Endothelial cell of umbilical vein (primary cell): Measurements from ENCODE around the gene ZZZ3.

Source experiments
- CTCF ChIP-seq, 2 donors: IDR thresholded peaks; 1 replicate in 1 of 2; 2 replicates in 1 of 2; pipeline ENCODE4 v1.5.1; 2011; ENCODE audit warnings: low read length in 2 of 2, mild to moderate bottlenecking in 2 of 2, moderate library complexity in 2 of 2, control low read depth in 1 of 2, inconsistent platforms in 1 of 2, low read depth in 1 of 2; ENCODE audit not compliant: insufficient read depth in 1 of 2; ENCODE audit errors: extremely low read depth in 1 of 2
- EZH2 ChIP-seq: IDR thresholded peaks from 2 replicates; pipeline ENCODE4 v1.6.1; 2012; ENCODE audit warnings: borderline replicate concordance, low read depth, mild to moderate bottlenecking, moderate library complexity, low read length, inconsistent platforms; ENCODE audit not compliant: severe bottlenecking
- FOS ChIP-seq: IDR thresholded peaks from 2 replicates; pipeline ENCODE4 v1.6.1; 2011; ENCODE audit warnings: mild to moderate bottlenecking, low read length, moderate library complexity, borderline replicate concordance; ENCODE audit not compliant: insufficient read depth
- GATA2 ChIP-seq: IDR thresholded peaks from 2 replicates; pipeline ENCODE4 v1.7.0; 2011; ENCODE audit warnings: low read depth, mild to moderate bottlenecking, moderate library complexity, mixed read lengths, low read length; ENCODE audit not compliant: insufficient read length, insufficient read depth
- JUN ChIP-seq: IDR thresholded peaks from 2 replicates; pipeline ENCODE4 v1.6.1; 2011; ENCODE audit warnings: borderline replicate concordance, low read depth; ENCODE audit not compliant: insufficient read length, insufficient read depth
- MYC ChIP-seq: IDR thresholded peaks from one replicate; pipeline ENCODE4 v1.6.1; 2011; ENCODE audit warnings: mild to moderate bottlenecking, low read depth, low read length
- POLR2A ChIP-seq: IDR thresholded peaks from 2 replicates; pipeline ENCODE4 v1.6.1; 2012; ENCODE audit warnings: low read depth, mild to moderate bottlenecking, control low read depth, low read length
- POLR2AphosphoS5 ChIP-seq: IDR thresholded peaks from 2 replicates; pipeline ENCODE4 v1.6.1; 2012; ENCODE audit warnings: low read depth, mild to moderate bottlenecking, control low read depth, low read length, moderate library complexity; ENCODE audit not compliant: insufficient read depth
- TF ChIP-seq, protein P1 (sequence below): IDR thresholded peaks from 2 replicates; pipeline ENCODE4 v1.6.1; 2011; ENCODE audit not compliant: insufficient read depth, insufficient read length

DNA sequence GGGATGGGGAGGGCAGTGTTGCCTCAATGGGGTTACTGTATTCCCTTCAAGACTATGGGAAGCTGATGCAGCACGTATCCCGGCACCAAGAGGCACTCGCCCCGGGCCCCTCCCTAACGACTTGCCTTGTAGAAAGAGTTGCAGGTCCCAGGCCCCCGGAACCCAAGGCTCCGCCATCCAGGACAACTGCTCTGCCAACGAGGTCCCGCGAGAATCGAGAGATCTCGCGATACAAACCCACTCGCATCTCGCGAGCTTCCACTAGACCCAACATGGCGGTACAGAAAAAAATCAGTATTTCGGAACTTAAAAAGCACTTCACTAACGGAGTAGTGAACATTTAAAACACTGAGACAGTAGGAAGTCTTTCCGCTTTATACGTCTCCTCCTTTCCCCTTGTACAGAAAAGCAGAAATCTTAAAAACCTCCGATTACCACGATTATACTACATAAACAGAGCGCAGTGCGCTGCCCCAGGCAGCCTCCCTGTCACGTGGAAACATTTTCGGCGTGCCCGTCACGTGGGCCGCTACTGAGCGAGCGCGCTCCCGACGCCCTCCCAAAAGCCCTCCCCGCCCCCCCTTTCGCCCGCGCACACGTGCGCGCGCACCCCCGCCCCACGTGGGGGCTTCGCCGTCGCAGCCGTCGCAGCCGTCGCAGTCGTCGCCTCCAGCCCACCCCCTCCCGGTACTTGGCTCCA lies at the start of gene ZZZ3:
- TF ChIP-seq POLR2A = peak; percentile 86
- TF ChIP-seq EZH2 = no peak
- no peak for TF ChIP-seq CTCF (IDR thresholded peaks at IDR 0.05; ENCODE audit: extremely low read depth in 1 of 2, insufficient read depth in 1 of 2, low read depth in 1 of 2, low read length in 2 of 2)
- peak; percentile 82 for TF ChIP-seq MYC
- TF ChIP-seq, protein P1, sequence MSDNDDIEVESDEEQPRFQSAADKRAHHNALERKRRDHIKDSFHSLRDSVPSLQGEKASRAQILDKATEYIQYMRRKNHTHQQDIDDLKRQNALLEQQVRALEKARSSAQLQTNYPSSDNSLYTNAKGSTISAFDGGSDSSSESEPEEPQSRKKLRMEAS = peak; percentile 98
- peak; percentile 72 for TF ChIP-seq POLR2AphosphoS5
- no peak for TF ChIP-seq FOS
- no peak for TF ChIP-seq GATA2
- TF ChIP-seq JUN = no peak
